Neural progenitor cell (in vitro differentiated cells): ENCODE results near the gene BTBD9. TPM values are rescaled to one million over a fixed set of nuclear protein-coding genes. Genes with fewer than 3 reads are reported as not detected.
A peak's percentile ranks its signal among the peaks of the same experiment; 100 is the strongest.

Experiments used
- DNase-seq: peaks from one replicate; pipeline ENCODE4 v3.0.0-alpha.2; 2016; ENCODE audit warnings: low spot score
- H2AFZ ChIP-seq: fragments of 200-600 bp; sonication (generic); replicated peaks from 2 replicates; pipeline ENCODE4 v1.6.1; 2016; ENCODE audit warnings: antibody characterized with exemption
- H3F3A ChIP-seq: fragments of 200-600 bp; sonication (generic); 2 replicates; pipeline ENCODE4 v1.6.1; 2016; ENCODE audit warnings: antibody characterized with exemption, low read depth
- H3K27ac ChIP-seq: fragments of 200-600 bp; sonication (generic); 2 replicates; pipeline ENCODE4 v1.5.1; 2016; ENCODE audit warnings: mild to moderate bottlenecking
- H3K27me3 ChIP-seq: fragments of 200-600 bp; sonication (generic); 2 replicates; pipeline ENCODE4 v1.6.1; 2016; ENCODE audit warnings: mild to moderate bottlenecking, moderate library complexity
- H3K36me3 ChIP-seq: fragments of 200-600 bp; sonication (generic); 2 replicates; pipeline ENCODE4 v1.5.1; 2016
- H3K4me1 ChIP-seq: fragments of 200-600 bp; sonication (generic); 2 replicates; pipeline ENCODE4 v1.6.1; 2016; ENCODE audit warnings: mixed run types
- H3K4me2 ChIP-seq: fragments of 200-600 bp; sonication (generic); 2 replicates; pipeline ENCODE4 v1.6.1; 2016
- H3K4me3 ChIP-seq: fragments of 200-600 bp; sonication (generic); 2 replicates; pipeline ENCODE4 v1.5.1; 2016
- H3K79me2 ChIP-seq: fragments of 200-600 bp; sonication (generic); 2 replicates; pipeline ENCODE4 v1.6.1; 2016; ENCODE audit warnings: low read depth
- H3K9ac ChIP-seq: fragments of 200-600 bp; sonication (generic); 2 replicates; pipeline ENCODE4 v1.6.1; 2016
- H3K9me3 ChIP-seq: fragments of 200-600 bp; sonication (generic); 2 replicates; pipeline ENCODE4 v1.5.1; 2016; ENCODE audit warnings: low read depth
- H4K20me1 ChIP-seq: fragments of 200-600 bp; sonication (generic); 2 replicates; pipeline ENCODE4 v1.6.1; 2016; ENCODE audit warnings: low read depth
- H3K27ac Mint-ChIP-seq: 3 replicates; pipeline ENCODE4 v1.8.0; 2021; ENCODE audit warnings: mixed read lengths
- H3K27me3 Mint-ChIP-seq: 2 replicates; pipeline ENCODE4 v1.8.0; 2022; ENCODE audit warnings: low read depth, mild to moderate bottlenecking, inconsistent platforms, moderate library complexity, mixed read lengths; ENCODE audit not compliant: insufficient read depth
- H3K36me3 Mint-ChIP-seq: 3 replicates; pipeline ENCODE4 v1.8.0; 2021; ENCODE audit warnings: mixed read lengths
- H3K4me1 Mint-ChIP-seq: 3 replicates; pipeline ENCODE4 v1.8.0; 2021; ENCODE audit warnings: mixed read lengths
- H3K4me3 Mint-ChIP-seq: 3 replicates; pipeline ENCODE4 v1.8.0; 2021; ENCODE audit warnings: mild to moderate bottlenecking, moderate library complexity, mixed read lengths
- H3K9me3 Mint-ChIP-seq: 3 replicates; pipeline ENCODE4 v1.8.0; 2020; ENCODE audit warnings: mixed read lengths
- EZH2 ChIP-seq: fragments of 200-600 bp; sonication (generic); IDR thresholded peaks from 2 replicates; pipeline ENCODE4 v1.6.1; 2017; ENCODE audit warnings: antibody characterized with exemption, mild to moderate bottlenecking, moderate library complexity
- EZH2phosphoT487 ChIP-seq: fragments of 200-600 bp; sonication (generic); IDR thresholded peaks from 2 replicates; pipeline ENCODE4 v1.6.1; 2017; ENCODE audit warnings: antibody characterized with exemption
- total RNA-seq: library from RNA; depleted of rRNA; stranded (reverse); fragments of >200 nt; gene quantifications from 2 replicates; pipeline ENCODE4 v1.2.3, GENCODE V29; 2015; ENCODE audit warnings: low replicate concordance
- TF ChIP-seq, protein P1 (sequence below): fragments of 200-600 bp; sonication (generic); IDR thresholded peaks from 2 replicates; pipeline ENCODE4 v1.5.1; 2017; ENCODE audit warnings: antibody characterized with exemption, mild to moderate bottlenecking

Gene BTBD9
- total RNA-seq, 1 donor from 2014 or later: 16.9 TPM

DNA sequence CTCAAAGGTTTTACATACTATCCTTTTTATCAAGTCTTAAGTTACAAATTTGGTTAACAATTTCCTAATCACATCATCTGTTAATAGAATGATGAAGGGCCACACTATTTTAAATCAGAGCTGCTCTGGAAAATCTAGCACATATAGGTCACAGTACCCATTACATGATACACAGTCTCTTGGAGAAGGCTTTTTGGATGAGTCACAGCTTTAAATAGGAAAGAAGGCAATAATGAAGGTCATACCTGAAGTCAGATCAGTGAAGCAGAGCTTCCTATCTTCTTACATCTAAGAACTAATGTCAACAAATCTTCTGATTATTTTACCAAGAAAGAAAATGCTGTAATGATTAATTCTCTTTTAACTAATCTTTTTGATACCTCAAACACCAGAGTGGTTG lies 248.5 kb downstream of the BTBD9 start:
- Mint-ChIP-seq H3K4me1 (no peaks in the 10 kb centered on the region), H3K9me3 (no peaks in the 10 kb centered on the region), H3K27me3 (no peaks in the 10 kb centered on the region), H3K27ac (no peak overlapping the region), H3K36me3 (no peaks in the 10 kb centered on the region), H3K4me3 (no peak overlapping the region)
- no peaks in the 10 kb centered on the region for H3K36me3 ChIP-seq
- H3K79me2 ChIP-seq: no peaks in the 10 kb centered on the region
- TF ChIP-seq EZH2phosphoT487: no peak
- TF ChIP-seq, protein P1, sequence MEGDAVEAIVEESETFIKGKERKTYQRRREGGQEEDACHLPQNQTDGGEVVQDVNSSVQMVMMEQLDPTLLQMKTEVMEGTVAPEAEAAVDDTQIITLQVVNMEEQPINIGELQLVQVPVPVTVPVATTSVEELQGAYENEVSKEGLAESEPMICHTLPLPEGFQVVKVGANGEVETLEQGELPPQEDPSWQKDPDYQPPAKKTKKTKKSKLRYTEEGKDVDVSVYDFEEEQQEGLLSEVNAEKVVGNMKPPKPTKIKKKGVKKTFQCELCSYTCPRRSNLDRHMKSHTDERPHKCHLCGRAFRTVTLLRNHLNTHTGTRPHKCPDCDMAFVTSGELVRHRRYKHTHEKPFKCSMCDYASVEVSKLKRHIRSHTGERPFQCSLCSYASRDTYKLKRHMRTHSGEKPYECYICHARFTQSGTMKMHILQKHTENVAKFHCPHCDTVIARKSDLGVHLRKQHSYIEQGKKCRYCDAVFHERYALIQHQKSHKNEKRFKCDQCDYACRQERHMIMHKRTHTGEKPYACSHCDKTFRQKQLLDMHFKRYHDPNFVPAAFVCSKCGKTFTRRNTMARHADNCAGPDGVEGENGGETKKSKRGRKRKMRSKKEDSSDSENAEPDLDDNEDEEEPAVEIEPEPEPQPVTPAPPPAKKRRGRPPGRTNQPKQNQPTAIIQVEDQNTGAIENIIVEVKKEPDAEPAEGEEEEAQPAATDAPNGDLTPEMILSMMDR: no peak
- no peak for TF ChIP-seq EZH2
- no peak overlapping the region for H3K9ac ChIP-seq
- H3F3A ChIP-seq: peaks cover 14% of the 10 kb centered on the region
- no peaks in the 10 kb centered on the region for H3K9me3 ChIP-seq
- H3K27ac ChIP-seq: no peak overlapping the region
- H3K4me2 ChIP-seq: peak overlapping the region; percentile 61
- no peak overlapping the region for H2AFZ ChIP-seq
- DNase-seq: no peak
- no peaks in the 10 kb centered on the region for H4K20me1 ChIP-seq
- H3K4me3 ChIP-seq: no peak overlapping the region
- no peaks in the 10 kb centered on the region for H3K27me3 ChIP-seq
- peaks cover 15% of the 10 kb centered on the region for H3K4me1 ChIP-seq

DNA sequence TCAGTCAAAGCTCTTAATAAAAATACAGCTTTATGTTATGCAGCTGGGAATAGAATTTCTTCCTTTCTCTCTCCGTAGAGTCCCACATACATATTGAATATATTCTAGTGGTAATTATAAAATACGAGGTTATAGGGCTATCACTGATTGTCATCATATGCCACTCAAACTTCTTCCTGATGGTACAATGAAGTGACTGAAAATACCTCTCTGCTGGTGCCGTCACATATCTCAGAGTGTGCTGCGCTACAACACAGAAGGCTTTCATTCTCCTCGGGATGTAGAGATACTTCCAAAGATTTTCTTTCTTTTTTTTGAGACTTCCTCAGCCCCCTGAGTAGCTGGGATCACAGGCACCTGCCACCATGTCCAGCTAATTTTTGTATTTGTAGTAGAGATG lies 249.9 kb downstream of the BTBD9 start:
- H3K4me1 Mint-ChIP-seq: no peaks in the 10 kb centered on the region
- Histone ChIP-seq H3K9ac (no peak overlapping the region), H3F3A (peaks cover 14% of the 10 kb centered on the region), H3K9me3 (no peaks in the 10 kb centered on the region), H3K4me2 (no peak overlapping the region), H3K4me1 (peaks cover 15% of the 10 kb centered on the region), H4K20me1 (no peaks in the 10 kb centered on the region), H3K27me3 (no peaks in the 10 kb centered on the region), H3K4me3 (no peak overlapping the region), H3K27ac (no peak overlapping the region), H3K36me3 (no peaks in the 10 kb centered on the region), H2AFZ (no peak overlapping the region), H3K79me2 (no peaks in the 10 kb centered on the region)
- H3K4me3 Mint-ChIP-seq: no peak overlapping the region
- no peak overlapping the region for H3K27ac Mint-ChIP-seq
- no peaks in the 10 kb centered on the region for H3K36me3 Mint-ChIP-seq
- no peaks in the 10 kb centered on the region for H3K9me3 Mint-ChIP-seq
- no peaks in the 10 kb centered on the region for H3K27me3 Mint-ChIP-seq
- TF ChIP-seq, protein P1: no peak
- TF ChIP-seq EZH2phosphoT487: no peak
- TF ChIP-seq EZH2: no peak
- no peak for DNase-seq

DNA sequence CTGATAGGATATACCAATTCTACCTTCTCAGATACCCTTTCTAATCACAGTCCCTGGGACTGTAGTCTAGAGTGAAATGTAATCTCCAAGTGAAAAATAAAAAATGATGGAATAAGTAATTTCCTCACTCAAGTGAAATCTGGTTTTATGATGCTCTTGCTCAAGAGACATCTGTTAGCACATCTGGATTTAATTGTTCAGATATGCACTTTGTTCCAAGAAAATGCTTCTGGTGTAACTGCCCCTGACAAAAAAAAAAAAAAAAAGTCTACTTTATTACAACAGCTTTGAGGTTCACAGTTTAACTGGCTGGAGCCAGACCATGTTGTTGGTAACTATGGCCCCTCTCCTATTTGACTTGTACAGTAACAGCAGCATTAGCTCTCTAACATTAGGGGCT lies 251.8 kb downstream of the BTBD9 start:
- H3K27ac ChIP-seq: no peak overlapping the region
- H3K27me3 ChIP-seq: no peaks in the 10 kb centered on the region
- H3K4me1 ChIP-seq: peaks cover 15% of the 10 kb centered on the region
- H3K79me2 ChIP-seq: no peaks in the 10 kb centered on the region
- no peaks in the 10 kb centered on the region for H3K36me3 Mint-ChIP-seq
- H3K9me3 ChIP-seq: no peaks in the 10 kb centered on the region
- TF ChIP-seq, protein P1: no peak
- TF ChIP-seq EZH2: no peak
- TF ChIP-seq EZH2phosphoT487: no peak
- no peak overlapping the region for H3K27ac Mint-ChIP-seq
- H3F3A ChIP-seq: peaks cover 14% of the 10 kb centered on the region
- H3K9me3 Mint-ChIP-seq: no peaks in the 10 kb centered on the region
- no peaks in the 10 kb centered on the region for H3K4me1 Mint-ChIP-seq
- H3K4me3 Mint-ChIP-seq: no peak overlapping the region
- no peak overlapping the region for H2AFZ ChIP-seq
- H3K27me3 Mint-ChIP-seq: no peaks in the 10 kb centered on the region
- no peaks in the 10 kb centered on the region for H3K36me3 ChIP-seq
- no peak for DNase-seq
- no peak overlapping the region for H3K4me3 ChIP-seq
- no peaks in the 10 kb centered on the region for H4K20me1 ChIP-seq
- H3K4me2 ChIP-seq: no peak overlapping the region
- no peak overlapping the region for H3K9ac ChIP-seq
